H1 (cell line): ENCODE measurements around the gene TAF6. TPM values are rescaled to one million over a fixed set of nuclear protein-coding genes. Genes with fewer than 3 reads are reported as not detected.

Experiments used
- CTCF ChIA-PET: fragments of 300-600 bp; sonication (Branson Sonifier 250); formaldehyde crosslinking; loops from one replicate; lab custom pipeline; 2021; ENCODE audit not compliant: partially characterized antibody; lab: Charles Lee
- POLR2A ChIA-PET: fragments of 300-600 bp; sonication (Branson Sonifier 250); formaldehyde crosslinking; loops from one replicate; lab custom pipeline; 2021; ENCODE audit warnings: inconsistent platforms; ENCODE audit not compliant: partially characterized antibody; lab: Charles Lee
- DNase-seq, 2 experiments: peaks; one replicate each; pipeline versions ENCODE4 v3.0.0 to v3.0.0-alpha.2; 2010 to 2022; ENCODE audit warnings: low spot score in 2 of 2, low read depth in 1 of 2, mixed read lengths in 1 of 2
- FAIRE-seq: peaks from 2 replicates; lab custom pipeline; 2011; peaks lifted over from hg19 to GRCh38; lab: Jason Lieb, UNC
- H2AFZ ChIP-seq: 2 replicates; pipeline ENCODE4 v1.8.1; 2012; ENCODE audit warnings: low read length, inconsistent platforms
- H2AK5ac ChIP-seq: 2 replicates; pipeline ENCODE4 v1.6.1; 2013; ENCODE audit warnings: low read depth, low read length
- H2BK120ac ChIP-seq: replicated peaks from 2 replicates; pipeline ENCODE3; 2013; ENCODE audit warnings: low read depth, low read length, inconsistent platforms
- H2BK12ac ChIP-seq: 2 replicates; pipeline ENCODE4 v1.6.1; 2013; ENCODE audit warnings: low read depth, low read length
- H2BK15ac ChIP-seq: 2 replicates; pipeline ENCODE4 v1.6.1; 2013; ENCODE audit warnings: low read length
- H2BK20ac ChIP-seq: 2 replicates; pipeline ENCODE4 v1.6.1; 2013; ENCODE audit warnings: low read length
- H2BK5ac ChIP-seq: 2 replicates; pipeline ENCODE4 v1.6.1; 2013; ENCODE audit warnings: low read depth, low read length
- H3K14ac ChIP-seq: 2 replicates; pipeline ENCODE4 v1.6.1; 2013; ENCODE audit warnings: inconsistent platforms; ENCODE audit not compliant: insufficient read length
- H3K18ac ChIP-seq: 2 replicates; pipeline ENCODE4 v1.6.1; 2013; ENCODE audit warnings: low read length; ENCODE audit errors: extremely low read depth
- H3K23ac ChIP-seq: 2 replicates; pipeline ENCODE4 v1.6.1; 2013; ENCODE audit warnings: inconsistent platforms; ENCODE audit not compliant: insufficient read length
- H3K23me2 ChIP-seq: 2 replicates; pipeline ENCODE4 v1.6.1; 2013; ENCODE audit warnings: low read depth, low read length
- H3K27ac ChIP-seq: 2 replicates; pipeline ENCODE4 v1.6.1; 2011; ENCODE audit warnings: low read depth, low read length, inconsistent platforms
- H3K27me3 ChIP-seq, 4 experiments: replicated peaks in 1 of 4; 1 replicate in 1 of 4; 2 replicates in 3 of 4; pipeline versions ENCODE4 v1.6.1 to v1.8.1; 2011 to 2013; ENCODE audit warnings: low read length in 3 of 4, mild to moderate bottlenecking in 3 of 4, inconsistent platforms in 2 of 4, mixed read lengths in 2 of 4, moderate library complexity in 1 of 4; ENCODE audit not compliant: control insufficient read depth in 3 of 4, insufficient read depth in 3 of 4; ENCODE audit errors: extremely low read depth in 1 of 4
- H3K36me3 ChIP-seq, 4 experiments: 2 replicates each; pipeline versions ENCODE4 v1.6.1 to v1.8.1; 2011 to 2013; ENCODE audit warnings: mild to moderate bottlenecking in 4 of 4, low read length in 3 of 4, moderate library complexity in 2 of 4, control low read depth in 1 of 4, inconsistent platforms in 1 of 4; ENCODE audit not compliant: insufficient read depth in 4 of 4, control insufficient read depth in 2 of 4
- H3K4ac ChIP-seq: replicated peaks from 2 replicates; pipeline ENCODE3; 2013; ENCODE audit warnings: low read length, low read depth, mixed read lengths, inconsistent platforms; ENCODE audit not compliant: insufficient read length
- H3K4me1 ChIP-seq, 4 experiments: replicated peaks in 1 of 4; 1 replicate in 1 of 4; 2 replicates in 3 of 4; pipeline versions ENCODE4 v1.6.1 to v1.8.1; 2011 to 2013; ENCODE audit warnings: low read length in 3 of 4, inconsistent platforms in 2 of 4, mixed read lengths in 1 of 4; ENCODE audit not compliant: insufficient read depth in 4 of 4, control insufficient read depth in 3 of 4
- H3K4me2 ChIP-seq, 2 experiments: 2 replicates each; pipeline versions ENCODE4 v1.6.1 to v1.8.1; 2011 to 2013; ENCODE audit warnings: low read depth in 2 of 2, low read length in 2 of 2, control low read depth in 1 of 2, inconsistent platforms in 1 of 2, mild to moderate bottlenecking in 1 of 2; ENCODE audit not compliant: insufficient read depth in 1 of 2
- H3K4me3 ChIP-seq, 4 experiments: fragments of 200-600, 300-600 bp in 1 of 4; sonication (generic), shearing (Covaris generic), sonication (Bioruptor Twin) in 1 of 4; 2 replicates each; pipeline versions ENCODE4 v1.5.1 to v1.8.1; 2011 to 2016; ENCODE audit warnings: low read length in 4 of 4, low read depth in 3 of 4, control low read depth in 2 of 4, inconsistent platforms in 2 of 4, mild to moderate bottlenecking in 2 of 4, mixed read lengths in 1 of 4, moderate library complexity in 1 of 4; ENCODE audit not compliant: insufficient read depth in 2 of 4; ENCODE audit errors: extremely low read depth in 1 of 4
- H3K56ac ChIP-seq: replicated peaks from 2 replicates; pipeline ENCODE3; 2013; ENCODE audit warnings: low read depth, mild to moderate bottlenecking, mixed read lengths, low read length, inconsistent platforms; ENCODE audit not compliant: insufficient read length
- H3K79me1 ChIP-seq: 2 replicates; pipeline ENCODE4 v1.6.1; 2013; ENCODE audit warnings: low read depth, low read length, control low read depth
- H3K79me2 ChIP-seq, 2 experiments: 2 replicates each; pipeline versions ENCODE4 v1.6.1 to v1.8.1; 2012 to 2013; ENCODE audit warnings: low read length in 2 of 2, mild to moderate bottlenecking in 2 of 2, inconsistent platforms in 1 of 2; ENCODE audit not compliant: insufficient read depth in 2 of 2, control insufficient read depth in 1 of 2
- H3K9ac ChIP-seq, 4 experiments: replicated peaks in 1 of 4; 1 replicate in 1 of 4; 2 replicates in 3 of 4; pipeline versions ENCODE4 v1.6.1 to v1.8.1; 2011 to 2013; ENCODE audit warnings: low read depth in 3 of 4, low read length in 3 of 4, control low read depth in 2 of 4, mild to moderate bottlenecking in 2 of 4, moderate library complexity in 2 of 4, inconsistent platforms in 1 of 4; ENCODE audit errors: extremely low read depth in 1 of 4
- H3K9me3 ChIP-seq, 2 experiments: 2 replicates each; pipeline versions ENCODE4 v1.6.1 to v1.8.1; 2012 to 2013; ENCODE audit warnings: mild to moderate bottlenecking in 2 of 2, moderate library complexity in 2 of 2, control low read depth in 1 of 2, inconsistent platforms in 1 of 2, low read depth in 1 of 2, low read length in 1 of 2, mixed read lengths in 1 of 2; ENCODE audit not compliant: insufficient read depth in 2 of 2
- H4K20me1 ChIP-seq, 2 experiments: replicated peaks in 1 of 2; 2 replicates each; pipeline versions ENCODE3 to v1.8.1; 2011 to 2013; ENCODE audit warnings: inconsistent platforms in 2 of 2, low read length in 2 of 2, mild to moderate bottlenecking in 1 of 2; ENCODE audit not compliant: insufficient read depth in 2 of 2, control insufficient read depth in 1 of 2
- H4K5ac ChIP-seq: 2 replicates; pipeline ENCODE4 v1.6.1; 2013; ENCODE audit warnings: low read length, low read depth, mixed read lengths, inconsistent platforms; ENCODE audit not compliant: insufficient read length
- H4K8ac ChIP-seq: 2 replicates; pipeline ENCODE4 v1.8.0; 2013; ENCODE audit warnings: mild to moderate bottlenecking, moderate library complexity, low read length, inconsistent platforms; ENCODE audit not compliant: insufficient read depth; ENCODE audit errors: extremely low read depth
- H4K91ac ChIP-seq: replicated peaks from 2 replicates; pipeline ENCODE3; 2013; ENCODE audit warnings: low read length, mixed read lengths, inconsistent platforms; ENCODE audit not compliant: insufficient read length
- CTCF ChIP-seq, 3 experiments: IDR thresholded peaks; 1 replicate in 2 of 3; 2 replicates in 1 of 3; pipeline versions ENCODE4 v1.5.1 to v1.6.1; 2011; ENCODE audit warnings: low read length in 3 of 3, mild to moderate bottlenecking in 3 of 3, inconsistent platforms in 2 of 3, low read depth in 1 of 3, moderate library complexity in 1 of 3; ENCODE audit not compliant: insufficient read depth in 1 of 3; ENCODE audit errors: control extremely low read depth in 1 of 3
- JUN ChIP-seq: IDR thresholded peaks from 2 replicates; pipeline ENCODE4 v1.6.1; 2011; ENCODE audit warnings: low read depth, mild to moderate bottlenecking, improper control_type of control experiment, low read length
- JUND ChIP-seq: IDR thresholded peaks from 2 replicates; pipeline ENCODE4 v1.6.1; 2011; ENCODE audit warnings: mild to moderate bottlenecking, improper control_type of control experiment, low read length
- KDM1A ChIP-seq: fragments of 200-600, 300-600 bp; sonication (generic); IDR thresholded peaks from 2 replicates; pipeline ENCODE4 v1.7.1; 2016; ENCODE audit warnings: mild to moderate bottlenecking, low read length, borderline replicate concordance
- KDM4A ChIP-seq: IDR thresholded peaks from one replicate; pipeline ENCODE4 v1.7.1; 2012; ENCODE audit warnings: low read depth, mild to moderate bottlenecking, moderate library complexity, low read length, inconsistent platforms; ENCODE audit not compliant: severe bottlenecking
- KDM5A ChIP-seq: fragments of 200-600 bp; IDR thresholded peaks from 2 replicates; pipeline ENCODE4 v1.7.1; 2012; ENCODE audit warnings: mild to moderate bottlenecking, low read length, inconsistent platforms, mixed read lengths
- MAFK ChIP-seq: IDR thresholded peaks from 2 replicates; pipeline ENCODE4 v1.6.1; 2012; ENCODE audit warnings: low read depth, mild to moderate bottlenecking, improper control_type of control experiment, low read length
- SP2 ChIP-seq: IDR thresholded peaks from 2 replicates; pipeline ENCODE4 v1.6.1; 2012; ENCODE audit warnings: mild to moderate bottlenecking, low read length, inconsistent platforms
- USF2 ChIP-seq: IDR thresholded peaks from 2 replicates; pipeline ENCODE4 v1.6.1; 2011; ENCODE audit warnings: low read length, improper control_type of control experiment
- WGBS, 2 experiments: shearing (Covaris generic) in 1 of 2; methylation state at CpG; one replicate each; pipeline versions ENCODE4 v1.1.6 to v1.1.7; 2013 to 2015; ENCODE audit warnings: low lambda C conversion rate in 2 of 2, mixed read lengths in 2 of 2, inconsistent platforms in 1 of 2, low coverage in 1 of 2, missing lambda C conversion rate in 1 of 2; ENCODE audit not compliant: insufficient replicate concordance in 2 of 2, insufficient coverage in 1 of 2, insufficient read length in 1 of 2; ENCODE audit errors: extremely low coverage in 1 of 2, missing lambda C conversion rate in 1 of 2; 5-methylcytosine and 5-hydroxymethylcytosine counted together
- polyA plus RNA-seq, 7 experiments: library from polyadenylated mRNA; depleted of rRNA in 3 of 7; stranded (reverse) in 5 of 7; unstranded in 2 of 7; fragments of >200 nt in 5 of 7; fragments of 200-250 nt in 2 of 7; gene quantifications; 1 replicate in 5 of 7; 2 replicates in 1 of 7; 4 replicates in 1 of 7; pipeline versions ENCODE4 v1.2.1 to v1.2.3, GENCODE V29; 2011 to 2013; ENCODE audit warnings: missing spikeins in 2 of 7, mixed read lengths in 2 of 7
- total RNA-seq: library from RNA; stranded (reverse); fragmentation: NEBNext Ultra II Directional; extraction: Animal tissue kit (Norgen Biotek cat#: 25700); gene quantifications from 2 replicates; pipeline ENCODE4 v1.2.1, GENCODE V29; 2021

Gene TAF6
- total and polyA plus RNA-seq, 2 of the 8 experiments (the other 6 are each of a cell fraction or from before 2014, with no cell fraction given), result 66.7 to 101 TPM

GRCh38 chr7:100109521-100110163, 9.5 kb downstream of the TAF6 start:
- Histone ChIP-seq H3K23ac (no peak overlapping the region), H2BK20ac (no peak overlapping the region), H3K4me1 (no peaks in the 10 kb centered on the region; a peak in 1 of 7 replicates), H2BK5ac (no peak overlapping the region), H3K14ac (no peak overlapping the region), H3K9me3 (no peaks in the 10 kb centered on the region), H3K23me2 (no peaks in the 10 kb centered on the region), H3K9ac (no peak overlapping the region), H3K56ac (no peak overlapping the region), H3K18ac (no peak overlapping the region), H4K91ac (no peak overlapping the region), H3K79me2 (no peaks in the 10 kb centered on the region), H2BK12ac (no peak overlapping the region), H2BK120ac (no peak overlapping the region), H3K27me3 (no peaks in the 10 kb centered on the region), H3K4me3 (no peak overlapping the region), H4K8ac (no peak overlapping the region), H3K4ac (no peak overlapping the region), H3K4me2 (no peak overlapping the region), H2BK15ac (no peak overlapping the region), H4K20me1 (peaks cover 5% of the 10 kb centered on the region in 2 experiments), H3K36me3 (peaks cover 13 to 65% (median 43%) of the 10 kb centered on the region in 4 experiments), H2AK5ac (no peak overlapping the region), H3K27ac (no peak overlapping the region), H4K5ac (no peak overlapping the region), H2AFZ (no peak overlapping the region), H3K79me1 (no peaks in the 10 kb centered on the region; the same call in 1 of the 2 replicates)
- CTCF ChIA-PET, result interaction anchor here (6.0 kb wide), 1 partner anchor 21 kb away, joined by 48 read pairs; no protein-coding TSS in a partner anchor
- FAIRE-seq (no peak), DNase-seq (no peak)
- 85% methylated on average over 12 of the region's 12 CpGs; no CpG with 5 or more reads in 1 of the 2 experiments for WGBS, 2 experiments
- no peak for TF ChIP-seq JUND
- TF ChIP-seq USF2, result no peak
- TF ChIP-seq KDM1A, result no peak
- no peak for TF ChIP-seq KDM4A
- TF ChIP-seq JUN, result no peak
- TF ChIP-seq KDM5A, result no peak
- no peak for TF ChIP-seq MAFK
- TF ChIP-seq CTCF (IDR thresholded peaks at IDR 0.05; ENCODE audit: control extremely low read depth in 1 of 3, insufficient read depth in 1 of 3, low read depth in 1 of 3, low read length in 3 of 3), result peak in 2 of 3 experiments; percentile 24 to 37; a peak in 2 of 4 replicates
- no peak for TF ChIP-seq SP2
- POLR2A ChIA-PET, result interaction anchor here (12.1 to 20.0 kb wide), 3 partner anchors 5 to 21 kb away, joined by 414 to 722 read pairs (median 414); partner anchors contain the start of genes AP4M1, CNPY4, COPS6 and MBLAC1
